GM21529 (cell line): ENCODE measurements around the gene ABCA7.
"Not testable (repeated sequence)": the region's sequence is repeated elsewhere in the genome, so short reads cannot be mapped to it uniquely, and the experiment has no call there.

Experiments used
- ATAC-seq: cut with Tn5 transposase; IDR thresholded peaks from one replicate; pipeline ENCODE4 v1.9.1; 2021; ENCODE audit not compliant: unreplicated experiment

The ABCA7 gene

DNA sequence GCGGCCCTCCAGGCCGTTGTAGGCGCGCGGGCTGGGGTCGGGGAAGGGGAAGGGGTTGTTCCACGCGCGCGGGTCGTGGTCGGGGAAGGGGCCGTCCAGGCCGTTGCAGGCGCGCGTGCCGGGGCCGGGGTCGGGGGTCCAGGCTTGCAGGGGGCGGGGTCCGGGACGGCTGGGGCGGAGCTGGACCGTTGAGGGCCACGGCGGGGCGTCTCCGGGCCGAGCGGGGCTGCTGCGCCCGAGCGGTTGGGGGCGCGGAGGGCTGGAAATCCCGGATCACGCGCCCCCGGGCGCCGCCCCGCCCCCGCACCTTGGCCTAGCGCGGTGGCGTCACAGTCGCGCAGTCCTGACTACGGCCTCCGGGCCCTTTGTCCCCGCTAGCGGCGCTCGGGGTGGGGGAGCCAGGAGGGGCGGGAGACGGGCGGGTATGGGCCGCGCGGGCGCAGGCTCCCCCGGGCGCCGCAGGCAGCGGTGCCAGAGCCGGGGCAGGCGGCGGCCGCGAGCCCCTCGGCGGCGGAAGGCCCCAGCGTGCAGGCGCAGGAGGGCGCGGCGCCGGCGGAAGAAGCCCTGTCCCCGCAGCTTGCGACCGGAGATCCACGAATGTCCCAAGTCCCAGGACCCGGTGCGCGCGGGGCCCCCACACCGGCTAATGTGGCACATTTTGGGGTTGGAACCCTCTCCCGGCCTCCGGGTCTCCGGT lies 64.6 kb downstream of the ABCA7 start:
- ATAC-seq: peak; percentile 32

- no peak for ATAC-seq
Measured at GRCh38 chr19:1105008-1105872, 65.3 kb downstream of the ABCA7 start.

- ATAC-seq: no peak
Measured at GRCh38 chr19:1105873-1106840, 66.2 kb downstream of the ABCA7 start.

DNA sequence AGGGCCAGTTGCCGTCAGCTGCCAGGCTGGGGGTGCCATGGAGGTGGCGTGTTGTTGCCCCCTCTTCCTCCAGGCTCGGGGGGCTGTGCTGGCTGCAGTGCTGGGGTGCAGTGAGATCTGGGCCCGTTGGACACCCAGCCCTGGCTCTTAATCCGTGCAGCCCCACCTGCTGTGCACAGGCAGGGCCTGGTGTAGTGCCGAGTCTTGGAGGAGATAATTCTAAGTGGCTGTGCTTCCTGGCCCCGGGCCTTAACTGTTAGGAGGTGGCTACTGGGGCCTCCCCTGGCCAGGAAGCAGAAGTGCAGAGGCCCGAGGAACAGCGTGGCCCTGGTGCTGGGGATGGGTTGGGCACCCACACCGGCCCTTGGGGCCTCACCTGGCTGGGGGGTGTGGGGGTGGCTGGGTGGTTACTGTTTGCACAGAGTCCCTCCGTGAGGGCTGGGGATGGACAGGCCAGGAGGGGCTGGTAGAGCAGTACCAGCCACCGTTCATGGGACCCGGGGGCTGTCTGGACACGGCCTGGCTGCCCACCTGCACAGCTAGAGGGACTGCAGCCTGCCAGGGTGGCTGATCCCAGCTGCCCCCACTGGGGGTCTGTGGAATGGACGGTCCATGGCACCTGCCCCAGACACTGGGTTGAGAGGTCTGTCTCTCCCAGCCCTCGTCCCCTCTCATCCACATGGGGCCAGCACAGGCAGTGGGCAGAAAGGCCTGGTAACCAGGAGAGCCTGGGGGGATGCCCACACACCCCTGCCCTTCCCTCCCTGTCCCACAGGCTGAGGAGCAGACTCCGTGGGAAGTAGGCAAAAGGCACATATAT lies 67.1 kb downstream of the ABCA7 start:
- no peak for ATAC-seq

DNA sequence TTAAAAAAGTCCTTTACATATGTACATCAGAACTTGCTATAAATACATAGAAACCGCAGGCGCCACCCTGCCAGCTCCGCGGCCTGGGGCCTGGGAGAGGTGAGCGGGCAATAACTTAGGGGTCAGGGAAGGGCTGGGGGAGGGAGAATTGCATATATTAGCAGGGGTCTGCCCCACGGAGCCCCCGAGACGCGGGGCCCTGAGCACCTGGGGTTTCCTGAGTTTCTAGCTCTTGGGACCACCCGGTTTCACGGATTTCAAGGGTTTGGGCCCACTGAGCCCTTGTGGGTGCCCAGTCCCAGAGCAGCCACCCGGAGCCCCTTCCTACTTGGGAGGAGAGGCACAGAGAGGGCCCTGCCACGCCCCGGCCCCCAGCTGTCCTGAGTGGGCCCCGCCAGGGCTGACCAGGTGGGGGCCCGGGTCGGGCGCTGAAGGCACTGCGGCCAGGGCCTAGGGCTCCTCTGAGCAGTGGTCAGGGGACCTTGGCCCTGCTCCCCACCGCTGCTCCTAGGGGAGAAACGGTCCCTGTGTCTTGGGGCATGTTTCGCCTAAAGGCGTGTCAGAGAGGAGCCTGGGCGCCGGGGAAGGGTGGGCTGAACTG lies 67.9 kb downstream of the ABCA7 start:
- no peak for ATAC-seq

- ATAC-seq: no peak
Measured at GRCh38 chr19:1108291-1109031, 68.6 kb downstream of the ABCA7 start.

DNA sequence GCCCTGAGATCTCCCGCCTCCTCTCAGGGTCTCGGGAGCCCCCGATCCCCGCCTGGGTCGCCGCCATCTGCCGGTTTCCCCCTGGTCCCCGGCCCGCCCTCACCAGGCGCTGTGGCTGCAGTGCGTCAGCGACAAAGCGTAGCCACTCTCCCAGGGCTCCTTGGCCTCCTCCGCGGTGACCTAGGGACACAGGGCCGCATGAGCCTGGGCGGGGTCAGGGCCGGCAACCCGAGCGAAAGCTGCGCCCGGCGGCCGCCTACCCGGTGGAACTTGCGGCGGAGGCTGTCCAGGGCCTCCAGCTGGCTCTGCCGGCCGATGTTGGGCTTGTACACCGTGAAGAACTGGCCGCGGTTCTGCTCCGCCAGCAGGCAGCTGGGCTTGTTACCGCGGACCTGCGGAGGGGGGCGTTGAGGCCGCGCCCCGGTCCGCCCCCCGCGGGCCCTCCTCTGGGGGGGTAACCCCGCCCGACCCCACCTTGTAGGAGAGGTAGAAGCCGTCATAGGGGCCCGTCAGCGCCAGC lies 69.2 kb downstream of the ABCA7 start:
- no peak for ATAC-seq

GRCh38 chr19:1109697-1110671 lies 70.1 kb downstream of the ABCA7 start:
- no peak for ATAC-seq

GRCh38 chr19:1110809-1111640 lies 71.1 kb downstream of the ABCA7 start:
- no peak for ATAC-seq

DNA sequence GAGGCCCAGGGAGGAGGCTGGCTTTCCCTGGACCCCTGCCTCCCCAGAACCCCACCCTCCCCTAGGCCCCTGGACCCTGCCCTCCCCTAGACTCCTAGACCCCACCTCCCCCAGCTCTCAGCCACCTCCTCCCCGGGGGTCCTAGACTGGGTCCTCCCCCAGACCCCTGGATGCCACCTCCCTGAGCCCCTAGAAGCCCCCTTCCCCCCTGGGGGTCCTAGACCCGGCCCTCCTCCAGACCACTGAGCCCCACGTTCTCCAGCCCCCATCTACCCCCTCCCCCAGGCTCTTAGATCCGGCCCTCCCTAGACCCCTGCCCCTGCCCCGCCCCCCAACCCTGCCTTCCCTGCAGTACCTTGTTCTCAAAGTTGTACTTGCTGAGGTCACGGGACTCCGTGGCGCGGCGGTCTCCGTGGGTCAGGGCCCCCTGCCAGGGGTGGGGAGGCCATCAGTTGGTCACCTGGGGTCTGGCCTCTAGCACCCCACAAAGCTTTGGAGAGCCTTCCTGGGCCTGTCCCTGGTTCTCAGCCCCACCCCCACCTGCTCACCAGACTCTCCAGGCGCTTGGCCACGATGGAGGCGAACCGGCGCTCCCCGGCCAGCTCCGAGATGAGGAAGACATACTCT lies 71.8 kb downstream of the ABCA7 start:
- ATAC-seq: no peak

DNA sequence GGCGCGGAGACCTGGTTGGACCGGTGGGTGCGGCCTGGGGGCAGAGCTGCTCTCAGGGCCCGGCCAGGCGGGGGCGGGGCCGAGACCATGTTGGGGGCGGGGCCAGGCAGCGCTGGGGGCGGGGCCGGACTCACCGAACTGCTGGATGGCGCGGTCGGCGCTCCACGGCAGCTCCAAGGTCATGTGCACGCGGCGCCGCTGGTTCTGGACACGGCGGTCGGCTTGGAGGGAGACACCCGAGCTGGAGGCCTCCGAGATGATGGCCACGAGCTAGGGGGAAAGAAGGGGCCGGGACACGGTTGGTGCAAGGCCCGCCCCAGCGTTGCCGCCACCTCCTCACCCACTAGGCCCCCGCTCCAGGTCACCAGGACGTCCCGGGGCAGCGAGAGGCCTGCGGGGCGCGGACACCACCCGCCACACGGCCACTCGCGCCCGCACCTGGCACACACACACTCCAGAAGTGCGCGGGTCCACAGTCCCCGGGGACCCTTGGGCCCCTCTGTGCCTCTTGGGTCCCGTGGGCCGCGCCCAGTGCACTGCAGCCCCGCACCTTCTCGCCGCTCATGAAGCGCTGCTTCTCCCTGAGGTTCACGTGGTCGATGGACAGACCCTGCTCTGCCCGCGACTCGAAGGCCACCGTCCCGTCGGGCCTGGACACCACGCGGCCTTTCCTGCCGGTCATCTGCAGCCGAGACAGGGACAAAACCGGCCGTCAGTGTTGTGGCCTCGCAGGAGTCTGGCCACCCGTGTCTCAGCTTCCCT lies 72.5 kb downstream of the ABCA7 start:
- ATAC-seq: no peak

DNA sequence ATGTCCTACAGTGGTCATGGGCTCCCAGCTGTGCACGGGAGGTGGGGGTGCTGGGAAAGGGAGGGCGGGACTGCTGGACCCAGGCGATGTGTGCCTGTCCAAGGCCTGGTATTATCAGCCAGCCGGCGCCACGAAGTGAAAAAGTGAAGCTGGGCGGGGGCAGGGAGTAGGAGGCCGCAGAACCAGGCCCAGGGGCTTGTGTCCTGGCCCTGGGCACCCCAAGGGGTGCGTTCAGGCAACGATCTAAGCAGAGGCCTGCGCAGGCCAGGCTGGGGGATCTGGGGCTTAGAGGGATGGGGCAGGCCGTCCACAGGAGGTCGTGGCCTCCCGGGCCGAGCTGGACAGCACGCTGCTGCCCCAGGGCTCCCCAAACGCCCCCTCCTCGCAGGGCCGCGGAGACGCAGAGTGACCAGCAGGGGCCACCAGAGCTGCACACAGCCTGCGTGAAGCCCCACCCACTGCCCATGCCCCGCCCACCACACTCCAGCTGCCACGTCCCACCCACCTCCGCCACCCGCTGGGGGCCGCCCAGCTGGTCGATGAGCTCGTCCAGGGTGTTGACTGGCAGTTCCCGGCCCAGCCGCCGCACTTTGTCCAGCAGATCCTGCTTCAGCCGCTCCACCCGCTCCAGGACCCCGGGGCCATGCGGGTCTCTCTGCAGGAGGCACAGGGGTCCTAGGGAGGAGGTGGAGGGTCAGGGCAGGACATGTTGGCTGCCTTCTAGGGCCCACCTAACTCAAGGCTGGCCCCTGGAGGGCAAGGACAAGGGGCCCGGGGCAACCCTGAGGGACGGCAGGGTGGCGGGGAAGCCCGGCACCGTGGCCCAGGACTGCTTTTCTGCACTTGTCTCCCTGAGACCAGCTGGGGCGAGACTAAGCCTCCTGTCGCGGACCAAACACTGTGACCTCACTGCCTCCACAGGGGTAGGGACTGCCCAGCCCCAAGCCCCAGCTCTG lies 73.4 kb downstream of the ABCA7 start:
- peak; percentile 56 for ATAC-seq

DNA sequence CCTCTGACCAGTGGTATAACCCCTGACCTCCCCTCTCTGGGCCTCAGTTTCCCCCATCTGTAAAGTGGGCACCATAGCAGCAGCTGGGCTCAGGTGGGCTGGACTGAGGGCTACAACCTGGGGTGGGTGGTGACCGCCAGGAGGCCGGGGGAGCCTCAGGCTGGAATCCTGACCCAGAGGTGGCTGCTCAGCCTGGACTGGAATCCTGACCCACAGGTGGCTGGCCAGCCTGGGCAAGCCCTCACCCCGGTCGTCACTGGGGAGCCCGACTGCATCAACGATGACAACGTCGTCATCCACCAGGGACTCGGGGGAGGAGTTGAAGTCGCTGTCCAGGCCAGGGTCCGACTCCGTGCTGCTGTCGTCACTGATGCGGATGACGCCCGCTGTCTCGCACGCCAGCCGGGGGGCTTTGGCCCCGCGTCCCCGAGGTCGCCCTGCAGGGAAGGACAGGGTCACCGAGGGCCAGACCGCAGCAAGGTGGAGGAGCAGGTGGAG lies 74.1 kb downstream of the ABCA7 start:
- ATAC-seq: no peak

GRCh38 chr19:1114728-1115127 lies 74.8 kb downstream of the ABCA7 start:
- ATAC-seq: not testable (repeated sequence)
